H9 (cell line): ENCODE data around the gene GCK. TPM values are rescaled to one million over a fixed set of nuclear protein-coding genes. Genes with fewer than 3 reads are reported as not detected.
A peak's percentile ranks its signal among the peaks of the same experiment; 100 is the strongest.

Experiments used
- DNase-seq: peaks from one replicate; pipeline ENCODE4 v3.0.0-alpha.2; 2017
- H2AFZ ChIP-seq: one replicate; pipeline ENCODE4 v1.6.1; 2013; ENCODE audit warnings: mild to moderate bottlenecking, low read length, control low read depth, moderate library complexity
- H2AK5ac ChIP-seq: 2 replicates; pipeline ENCODE4 v1.6.1; 2013; ENCODE audit warnings: low read length, control low read depth, mixed read lengths; ENCODE audit not compliant: insufficient read length
- H2BK120ac ChIP-seq: one replicate; pipeline ENCODE4 v1.6.1; 2013; ENCODE audit warnings: low read depth, mild to moderate bottlenecking, low read length, control low read depth, inconsistent platforms; ENCODE audit not compliant: poor library complexity, severe bottlenecking
- H2BK12ac ChIP-seq: 2 replicates; pipeline ENCODE4 v1.6.1; 2013; ENCODE audit warnings: low read length, control low read depth, mixed read lengths, low read depth; ENCODE audit not compliant: insufficient read length
- H2BK15ac ChIP-seq: 2 replicates; pipeline ENCODE4 v1.6.1; 2013; ENCODE audit warnings: low read depth, low read length, control low read depth
- H2BK20ac ChIP-seq: one replicate; pipeline ENCODE4 v1.6.1; 2013; ENCODE audit warnings: low read depth, mild to moderate bottlenecking, low read length, control low read depth, inconsistent platforms; ENCODE audit not compliant: poor library complexity, severe bottlenecking
- H2BK5ac ChIP-seq: 2 replicates; pipeline ENCODE4 v1.6.1; 2013; ENCODE audit warnings: low read length, control low read depth, mixed read lengths; ENCODE audit not compliant: insufficient read length
- H3K14ac ChIP-seq: 2 replicates; pipeline ENCODE4 v1.6.1; 2013; ENCODE audit warnings: low read length, control low read depth; ENCODE audit not compliant: insufficient read depth
- H3K18ac ChIP-seq: 2 replicates; pipeline ENCODE4 v1.6.1; 2013; ENCODE audit warnings: low read depth, mild to moderate bottlenecking, mixed read lengths, low read length, control low read depth; ENCODE audit not compliant: insufficient read length
- H3K23ac ChIP-seq: 2 replicates; pipeline ENCODE4 v1.6.1; 2013; ENCODE audit warnings: low read length, control low read depth, mixed read lengths, low read depth; ENCODE audit not compliant: insufficient read length
- H3K23me2 ChIP-seq: 2 replicates; pipeline ENCODE4 v1.6.1; 2013; ENCODE audit warnings: low read depth, mild to moderate bottlenecking, mixed read lengths, low read length, control low read depth; ENCODE audit not compliant: insufficient read length, poor library complexity, severe bottlenecking
- H3K27ac ChIP-seq: 2 replicates; pipeline ENCODE4 v1.5.1; 2013; ENCODE audit warnings: low read length, control low read depth, mixed read lengths, low read depth; ENCODE audit not compliant: insufficient read length
- H3K27me3 ChIP-seq: 2 replicates; pipeline ENCODE4 v1.6.1; 2013; ENCODE audit warnings: low read length, control low read depth, inconsistent platforms; ENCODE audit not compliant: insufficient read depth
- H3K4ac ChIP-seq: 2 replicates; pipeline ENCODE4 v1.6.1; 2013; ENCODE audit warnings: low read depth, mild to moderate bottlenecking, control low read depth, inconsistent platforms, low read length, moderate library complexity
- H3K4me1 ChIP-seq: 2 replicates; pipeline ENCODE4 v1.6.1; 2013; ENCODE audit warnings: low read length, control low read depth, inconsistent platforms; ENCODE audit not compliant: insufficient read depth
- H3K4me2 ChIP-seq: 2 replicates; pipeline ENCODE4 v1.6.1; 2013; ENCODE audit warnings: low read length, control low read depth, mixed read lengths; ENCODE audit not compliant: insufficient read length, insufficient read depth
- H3K56ac ChIP-seq: 2 replicates; pipeline ENCODE4 v1.6.1; 2013; ENCODE audit warnings: low read depth, mild to moderate bottlenecking, mixed read lengths, low read length, control low read depth; ENCODE audit not compliant: insufficient read length
- H3K79me1 ChIP-seq: 2 replicates; pipeline ENCODE4 v1.6.1; 2013; ENCODE audit warnings: low read depth, mild to moderate bottlenecking, moderate library complexity, low read length, control low read depth, inconsistent platforms; ENCODE audit not compliant: insufficient read depth, poor library complexity, severe bottlenecking
- H3K79me2 ChIP-seq: 2 replicates; pipeline ENCODE4 v1.6.1; 2013; ENCODE audit warnings: low read length, control low read depth, inconsistent platforms; ENCODE audit not compliant: insufficient read depth
- H3K9ac ChIP-seq: 2 replicates; pipeline ENCODE4 v1.6.1; 2013; ENCODE audit warnings: low read length, control low read depth, mixed read lengths; ENCODE audit not compliant: insufficient read length; ENCODE audit errors: extremely low read depth
- H3K9me3 ChIP-seq: one replicate; pipeline ENCODE4 v1.6.1; 2013; ENCODE audit warnings: low read depth, low read length, inconsistent platforms; ENCODE audit not compliant: control insufficient read depth
- H3T11ph ChIP-seq: one replicate; pipeline ENCODE4 v1.6.1; 2013; ENCODE audit warnings: mild to moderate bottlenecking, low read length, control low read depth, inconsistent platforms
- H4K20me1 ChIP-seq: one replicate; pipeline ENCODE4 v1.6.1; 2013; ENCODE audit not compliant: control insufficient read depth, insufficient read length, insufficient read depth
- H4K5ac ChIP-seq: 2 replicates; pipeline ENCODE4 v1.6.1; 2013; ENCODE audit warnings: low read depth, mild to moderate bottlenecking, mixed read lengths, low read length, control low read depth; ENCODE audit not compliant: insufficient read length
- H4K8ac ChIP-seq: replicated peaks from 2 replicates; pipeline ENCODE4 v1.6.1; 2013; ENCODE audit warnings: low read length, control low read depth, mixed read lengths, low read depth; ENCODE audit not compliant: insufficient read length
- H4K91ac ChIP-seq: 2 replicates; pipeline ENCODE4 v1.6.1; 2013; ENCODE audit warnings: low read depth, mild to moderate bottlenecking, moderate library complexity, mixed read lengths, low read length, control low read depth; ENCODE audit not compliant: insufficient read length
- H3K27ac Mint-ChIP-seq, 3 experiments: 2 replicates in 2 of 3; 3 replicates in 1 of 3; pipeline ENCODE4 v1.8.0; 2020 to 2021; ENCODE audit warnings: mixed read lengths in 3 of 3, mild to moderate bottlenecking in 1 of 3, moderate library complexity in 1 of 3
- H3K27me3 Mint-ChIP-seq: 2 replicates; pipeline ENCODE4 v1.8.0; 2021; ENCODE audit warnings: low read depth, mild to moderate bottlenecking, moderate library complexity, mixed read lengths
- H3K36me3 Mint-ChIP-seq, 3 experiments: 2 replicates in 2 of 3; 3 replicates in 1 of 3; pipeline ENCODE4 v1.8.0; 2020 to 2021; ENCODE audit warnings: low read depth in 3 of 3, mixed read lengths in 3 of 3; ENCODE audit not compliant: insufficient read depth in 1 of 3
- H3K4me1 Mint-ChIP-seq, 2 experiments: 2 replicates each; pipeline ENCODE4 v1.8.0; 2020; ENCODE audit warnings: mixed read lengths in 2 of 2
- H3K4me3 Mint-ChIP-seq, 2 experiments: 2 replicates in 1 of 2; 3 replicates in 1 of 2; pipeline ENCODE4 v1.8.0; 2020 to 2021; ENCODE audit warnings: mild to moderate bottlenecking in 2 of 2, mixed read lengths in 2 of 2, moderate library complexity in 1 of 2
- H3K9me3 Mint-ChIP-seq, 2 experiments: 2 replicates in 1 of 2; 3 replicates in 1 of 2; pipeline ENCODE4 v1.8.0; 2020; ENCODE audit warnings: mild to moderate bottlenecking in 2 of 2, mixed read lengths in 2 of 2, moderate library complexity in 1 of 2
- WGBS: extraction: QIAGEN DNeasy Blood & Tissue Kit; methylation state at CpG from one replicate; pipeline ENCODE4 v1.1.7; 2013; ENCODE audit warnings: missing lambda C conversion rate, low lambda C conversion rate, mixed read lengths; ENCODE audit not compliant: insufficient read length; ENCODE audit errors: extremely low coverage; 5-methylcytosine and 5-hydroxymethylcytosine counted together
- total RNA-seq: library from RNA; stranded (reverse); gene quantifications from 2 replicates; pipeline ENCODE4 v1.2.1, GENCODE V29; 2021
- TF ChIP-seq, protein P1 (sequence below): fragments of 200-600 bp; sonication (generic); conservative IDR thresholded peaks from 3 replicates; pipeline ENCODE4 v1.8.0; 2021; ENCODE audit warnings: antibody characterized with exemption, mild to moderate bottlenecking

The GCK gene
- total RNA-seq, 1 experiment from 2014 or later = 0.98 TPM

- Histone ChIP-seq H4K20me1 (no peaks in the 10 kb centered on the region), H2BK12ac (no peak overlapping the region), H3K4me2 (peak overlapping the region; percentile 37), H3K27me3 (no peaks in the 10 kb centered on the region; the same call in 1 of the 2 replicates), H2AK5ac (no peak overlapping the region), H2BK120ac (no peak overlapping the region), H3K9me3 (no peaks in the 10 kb centered on the region), H3K23ac (no peak overlapping the region), H2BK20ac (no peak overlapping the region), H2BK15ac (no peak overlapping the region), H3K23me2 (peaks cover 10% of the 10 kb centered on the region), H2AFZ (no peak overlapping the region), H2BK5ac (no peak overlapping the region), H3K9ac (no peak overlapping the region), H4K91ac (no peak overlapping the region), H3K56ac (no peak overlapping the region), H3K4ac (no peak overlapping the region), H3T11ph (no peak overlapping the region), H3K79me1 (no peaks in the 10 kb centered on the region), H3K79me2 (no peaks in the 10 kb centered on the region), H3K18ac (no peak overlapping the region), H3K27ac (no peak overlapping the region), H4K5ac (no peak overlapping the region), H3K4me1 (no peaks in the 10 kb centered on the region; the same call in 1 of the 2 replicates), H3K14ac (no peak overlapping the region), H4K8ac (no peak overlapping the region)
- H3K36me3 Mint-ChIP-seq = peaks cover 2 to 7% (median 6%) of the 10 kb centered on the region in 3 experiments; a peak in 5 of 7 replicates
- TF ChIP-seq, protein P1, sequence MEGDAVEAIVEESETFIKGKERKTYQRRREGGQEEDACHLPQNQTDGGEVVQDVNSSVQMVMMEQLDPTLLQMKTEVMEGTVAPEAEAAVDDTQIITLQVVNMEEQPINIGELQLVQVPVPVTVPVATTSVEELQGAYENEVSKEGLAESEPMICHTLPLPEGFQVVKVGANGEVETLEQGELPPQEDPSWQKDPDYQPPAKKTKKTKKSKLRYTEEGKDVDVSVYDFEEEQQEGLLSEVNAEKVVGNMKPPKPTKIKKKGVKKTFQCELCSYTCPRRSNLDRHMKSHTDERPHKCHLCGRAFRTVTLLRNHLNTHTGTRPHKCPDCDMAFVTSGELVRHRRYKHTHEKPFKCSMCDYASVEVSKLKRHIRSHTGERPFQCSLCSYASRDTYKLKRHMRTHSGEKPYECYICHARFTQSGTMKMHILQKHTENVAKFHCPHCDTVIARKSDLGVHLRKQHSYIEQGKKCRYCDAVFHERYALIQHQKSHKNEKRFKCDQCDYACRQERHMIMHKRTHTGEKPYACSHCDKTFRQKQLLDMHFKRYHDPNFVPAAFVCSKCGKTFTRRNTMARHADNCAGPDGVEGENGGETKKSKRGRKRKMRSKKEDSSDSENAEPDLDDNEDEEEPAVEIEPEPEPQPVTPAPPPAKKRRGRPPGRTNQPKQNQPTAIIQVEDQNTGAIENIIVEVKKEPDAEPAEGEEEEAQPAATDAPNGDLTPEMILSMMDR = no peak
- peaks cover 11 to 17% of the 10 kb centered on the region in 2 experiments for H3K4me1 Mint-ChIP-seq
- H3K4me3 Mint-ChIP-seq = peak overlapping the region; percentile 74 to 85
- peak overlapping the region in 1 of 3 experiments; percentile 36; a peak in 1 of 7 replicates for H3K27ac Mint-ChIP-seq
- H3K27me3 Mint-ChIP-seq = peaks cover 30% of the 10 kb centered on the region
- no peaks in the 10 kb centered on the region for H3K9me3 Mint-ChIP-seq
- no peak for DNase-seq
- WGBS = no CpG with 5 or more reads among the region's 28 CpGs
Observed at GRCh38 chr7:44104860-44105771, 84.1 kb downstream of the GCK start.
